ENCODE results near the gene CELSR2.

CELSR2 gene

DNA sequence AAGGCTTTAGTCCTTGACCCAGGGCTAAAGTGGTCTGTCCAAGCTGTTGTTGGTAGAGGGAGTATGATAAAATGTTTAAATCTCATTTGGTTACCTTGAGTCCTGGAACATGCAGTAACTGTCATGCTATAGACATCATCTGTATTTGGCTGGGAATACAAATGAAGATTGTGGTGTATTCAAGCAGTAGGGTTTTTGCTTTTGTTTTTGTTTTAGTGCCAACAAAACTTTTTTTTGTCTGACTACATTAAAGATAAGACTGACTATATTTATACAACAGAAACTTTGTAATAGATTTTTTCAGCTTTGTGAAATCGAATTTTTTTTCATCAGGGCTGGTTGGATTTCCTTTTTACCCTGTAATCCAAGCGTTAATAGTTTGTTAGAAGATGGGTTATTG lies 43.0 kb upstream of the CELSR2 start:
- Histone ChIP-seq H3K79me2 (ENCODE audit: insufficient read depth, low read depth) (no peaks in the 10 kb centered on the region), H3K9ac (no peak overlapping the region), H3K36me3 (ENCODE audit: insufficient read depth) (no peaks in the 10 kb centered on the region), H3K4me1 (ENCODE audit: low read depth, poor library complexity, severe bottlenecking) (no peaks in the 10 kb centered on the region), H3K4me3 (IDR thresholded peaks at IDR 0.05; ENCODE audit: insufficient read depth, low read depth, low read length) (no peak overlapping the region), H4K20me1 (ENCODE audit: insufficient read depth) (no peaks in the 10 kb centered on the region), H3K4me2 (no peak overlapping the region), H2AFZ (ENCODE audit: low read depth) (no peak overlapping the region), H3K27ac (no peak overlapping the region), H3K27me3 (ENCODE audit: insufficient read depth, low read depth) (no peaks in the 10 kb centered on the region)
- TF ChIP-seq, protein P1, sequence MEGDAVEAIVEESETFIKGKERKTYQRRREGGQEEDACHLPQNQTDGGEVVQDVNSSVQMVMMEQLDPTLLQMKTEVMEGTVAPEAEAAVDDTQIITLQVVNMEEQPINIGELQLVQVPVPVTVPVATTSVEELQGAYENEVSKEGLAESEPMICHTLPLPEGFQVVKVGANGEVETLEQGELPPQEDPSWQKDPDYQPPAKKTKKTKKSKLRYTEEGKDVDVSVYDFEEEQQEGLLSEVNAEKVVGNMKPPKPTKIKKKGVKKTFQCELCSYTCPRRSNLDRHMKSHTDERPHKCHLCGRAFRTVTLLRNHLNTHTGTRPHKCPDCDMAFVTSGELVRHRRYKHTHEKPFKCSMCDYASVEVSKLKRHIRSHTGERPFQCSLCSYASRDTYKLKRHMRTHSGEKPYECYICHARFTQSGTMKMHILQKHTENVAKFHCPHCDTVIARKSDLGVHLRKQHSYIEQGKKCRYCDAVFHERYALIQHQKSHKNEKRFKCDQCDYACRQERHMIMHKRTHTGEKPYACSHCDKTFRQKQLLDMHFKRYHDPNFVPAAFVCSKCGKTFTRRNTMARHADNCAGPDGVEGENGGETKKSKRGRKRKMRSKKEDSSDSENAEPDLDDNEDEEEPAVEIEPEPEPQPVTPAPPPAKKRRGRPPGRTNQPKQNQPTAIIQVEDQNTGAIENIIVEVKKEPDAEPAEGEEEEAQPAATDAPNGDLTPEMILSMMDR (conservative IDR thresholded peaks at IDR 0.05; ENCODE audit: low read depth, low read length): no peak

DNA sequence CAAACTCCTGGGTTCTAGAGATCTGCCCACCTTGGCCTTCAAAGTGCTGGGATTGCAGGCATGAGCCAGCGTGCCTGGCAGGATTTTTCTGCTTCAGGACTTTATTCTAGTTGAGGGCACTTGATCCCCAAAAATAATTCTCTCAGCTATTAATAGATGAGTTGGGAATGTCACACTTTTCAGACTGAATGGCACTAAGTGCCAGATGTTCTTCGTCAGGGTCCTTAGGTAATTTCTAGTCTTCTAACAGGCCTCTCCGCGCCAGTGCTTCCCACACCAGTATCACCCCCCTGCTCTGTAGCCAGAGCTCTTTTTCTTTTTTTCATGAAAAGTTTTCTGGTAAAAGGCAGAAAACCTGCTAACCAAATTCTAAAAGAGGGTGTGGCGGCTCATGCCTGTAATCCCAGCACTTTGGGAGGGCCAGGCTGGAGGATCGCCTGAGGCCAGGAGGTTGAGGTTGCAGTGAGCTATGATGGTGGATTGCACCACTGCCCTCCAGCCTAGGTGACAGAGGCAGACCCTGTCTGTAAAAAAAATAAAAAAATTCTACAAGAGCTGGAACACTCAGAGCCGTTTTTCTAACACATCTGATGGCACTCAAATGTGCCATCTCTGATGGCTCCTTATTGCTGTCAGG lies 41.8 kb upstream of the CELSR2 start:
- no peak overlapping the region for H3K4me3 ChIP-seq (IDR thresholded peaks at IDR 0.05; ENCODE audit: insufficient read depth, low read depth, low read length)
- H3K27me3 ChIP-seq (ENCODE audit: insufficient read depth, low read depth): no peaks in the 10 kb centered on the region
- no peaks in the 10 kb centered on the region for H3K4me1 ChIP-seq (ENCODE audit: low read depth, poor library complexity, severe bottlenecking)
- H3K79me2 ChIP-seq (ENCODE audit: insufficient read depth, low read depth): no peaks in the 10 kb centered on the region
- no peaks in the 10 kb centered on the region for H3K36me3 ChIP-seq (ENCODE audit: insufficient read depth)
- no peak overlapping the region for H3K9ac ChIP-seq
- no peak overlapping the region for H2AFZ ChIP-seq (ENCODE audit: low read depth)
- H3K27ac ChIP-seq: no peak overlapping the region
- TF ChIP-seq, protein P1 (conservative IDR thresholded peaks at IDR 0.05; ENCODE audit: low read depth, low read length): no peak
- H3K4me2 ChIP-seq: no peak overlapping the region
- H4K20me1 ChIP-seq (ENCODE audit: insufficient read depth): no peaks in the 10 kb centered on the region

DNA sequence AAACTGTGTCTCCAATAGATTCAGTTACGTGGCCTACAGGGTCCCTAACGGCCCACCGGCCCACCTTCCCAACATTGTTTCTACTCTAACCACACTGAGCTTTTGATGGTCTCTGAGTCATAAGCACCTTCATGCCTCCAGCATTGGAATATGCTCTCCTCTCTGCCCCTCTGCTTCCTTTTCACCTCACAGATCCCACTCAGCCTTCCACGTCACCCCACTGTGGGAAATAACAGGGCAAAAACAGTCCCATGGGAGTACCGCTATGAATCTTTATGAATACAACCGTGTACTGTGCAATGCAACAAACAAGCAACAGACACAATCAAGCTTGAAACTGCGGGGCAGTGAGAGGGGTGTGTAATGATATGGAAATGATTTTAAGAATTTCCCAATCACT lies 40.9 kb upstream of the CELSR2 start:
- no peak overlapping the region for H3K4me3 ChIP-seq (IDR thresholded peaks at IDR 0.05; ENCODE audit: insufficient read depth, low read depth, low read length)
- no peaks in the 10 kb centered on the region for H3K79me2 ChIP-seq (ENCODE audit: insufficient read depth, low read depth)
- H3K27ac ChIP-seq: no peak overlapping the region
- H2AFZ ChIP-seq (ENCODE audit: low read depth): no peak overlapping the region
- H3K4me2 ChIP-seq: no peak overlapping the region
- no peaks in the 10 kb centered on the region for H4K20me1 ChIP-seq (ENCODE audit: insufficient read depth)
- no peak overlapping the region for H3K9ac ChIP-seq
- H3K4me1 ChIP-seq (ENCODE audit: low read depth, poor library complexity, severe bottlenecking): peaks cover 3% of the 10 kb centered on the region
- TF ChIP-seq, protein P1 (conservative IDR thresholded peaks at IDR 0.05; ENCODE audit: low read depth, low read length): no peak
- no peaks in the 10 kb centered on the region for H3K36me3 ChIP-seq (ENCODE audit: insufficient read depth)
- no peaks in the 10 kb centered on the region for H3K27me3 ChIP-seq (ENCODE audit: insufficient read depth, low read depth)

DNA sequence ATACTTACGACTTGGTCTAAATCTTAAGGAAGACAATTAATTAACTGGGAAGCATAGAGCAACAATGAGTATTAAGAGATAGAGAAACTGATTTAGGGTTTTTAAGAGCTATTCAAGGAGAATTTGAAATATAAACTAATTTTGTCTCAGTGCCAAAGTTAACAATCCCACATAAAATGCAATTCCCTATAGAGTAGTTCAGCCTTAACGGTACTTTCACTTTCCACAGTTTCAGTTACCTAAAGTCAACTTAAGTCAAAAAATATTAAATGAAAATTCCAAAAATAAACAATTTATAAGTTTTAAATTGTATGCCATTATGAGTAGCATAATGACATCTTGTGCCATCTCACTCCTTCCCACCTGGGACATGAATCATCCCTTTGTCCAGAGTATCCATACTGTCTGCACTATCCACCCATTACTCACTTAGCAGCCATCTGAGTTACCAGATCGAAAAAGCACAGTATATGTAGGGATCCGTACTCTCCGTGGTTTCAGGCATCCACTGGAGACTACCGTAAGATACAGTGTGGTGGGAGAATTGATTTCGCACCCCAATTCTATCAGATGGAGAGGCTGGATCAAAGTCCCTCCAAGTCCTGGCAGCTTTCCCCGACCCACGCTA lies 40.4 kb upstream of the CELSR2 start:
- Histone ChIP-seq H3K4me1 (ENCODE audit: low read depth, poor library complexity, severe bottlenecking) (peaks cover 5% of the 10 kb centered on the region), H3K9ac (no peak overlapping the region), H4K20me1 (ENCODE audit: insufficient read depth) (no peaks in the 10 kb centered on the region), H2AFZ (ENCODE audit: low read depth) (no peak overlapping the region), H3K79me2 (ENCODE audit: insufficient read depth, low read depth) (peaks cover 2% of the 10 kb centered on the region; the same call in 1 of the 2 replicates), H3K27me3 (ENCODE audit: insufficient read depth, low read depth) (no peaks in the 10 kb centered on the region), H3K4me3 (IDR thresholded peaks at IDR 0.05; ENCODE audit: insufficient read depth, low read depth, low read length) (no peak overlapping the region), H3K4me2 (no peak overlapping the region), H3K36me3 (ENCODE audit: insufficient read depth) (no peaks in the 10 kb centered on the region), H3K27ac (no peak overlapping the region)
- TF ChIP-seq, protein P1 (conservative IDR thresholded peaks at IDR 0.05; ENCODE audit: low read depth, low read length): no peak
